ENCODE data around the gene TXNL4B. TPM values are rescaled to one million over a fixed set of nuclear protein-coding genes. Genes with fewer than 3 reads are reported as not detected.

Gene TXNL4B
- total and polyA plus RNA-seq, 3 donors from 2014 or later = 30.9 to 41.1 (median 37.9) TPM

DNA sequence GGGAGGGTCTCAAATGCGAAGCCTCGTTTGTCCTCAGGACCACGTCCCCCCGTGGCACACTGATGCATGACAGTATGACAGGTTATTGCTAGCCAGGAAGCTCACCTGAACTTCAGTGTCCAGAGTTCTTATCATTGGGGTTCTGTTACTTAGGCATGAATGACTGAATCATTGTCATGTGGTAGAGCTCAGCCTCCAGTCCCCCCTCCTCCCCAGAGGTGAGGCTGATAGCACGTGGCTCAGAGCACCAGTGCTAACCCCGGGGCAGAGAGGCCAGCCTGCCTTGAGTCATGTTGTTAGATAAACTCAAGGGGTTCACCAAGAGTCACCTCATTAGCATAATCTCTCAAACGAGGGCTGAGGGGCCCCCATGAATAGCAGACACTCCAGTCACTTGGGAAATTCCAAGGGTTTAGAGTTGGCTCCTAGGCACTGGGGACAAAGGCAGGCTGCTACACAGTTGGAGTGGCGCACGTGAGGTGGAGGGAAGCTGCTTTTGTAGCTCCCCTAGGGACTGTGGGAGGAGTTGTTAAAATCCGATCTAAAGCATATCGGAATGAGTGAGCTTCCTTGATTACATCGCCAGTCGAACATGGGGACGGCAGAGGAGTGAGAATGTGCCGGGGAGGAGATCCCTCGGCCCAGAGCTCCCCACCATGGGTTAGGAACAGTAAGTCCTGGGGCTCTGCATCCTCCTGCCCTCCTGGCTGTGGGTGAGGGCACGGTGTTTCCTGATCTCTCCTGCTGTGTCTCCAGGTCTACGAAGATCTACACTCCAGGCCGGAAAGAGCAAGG lies 18.4 kb upstream of the TXNL4B start:
- intact Hi-C loops (cut with DNase I; ENCODE audit: low total_unique reads) = no loop called here
- peak; percentile 10 for DNase-seq
- Histone ChIP-seq H3K27ac (no peak overlapping the region), H3K36me3 (ENCODE audit: low read depth, missing control alignments) (no peaks in the 10 kb centered on the region), H3K9me3 (no peaks in the 10 kb centered on the region), H3K27me3 (no peaks in the 10 kb centered on the region), H3K4me1 (no peaks in the 10 kb centered on the region), H3K4me3 (no peak overlapping the region)
- TF ChIP-seq POLR2A (IDR thresholded peaks at IDR 0.05) = no peak
- TF ChIP-seq, protein P1, sequence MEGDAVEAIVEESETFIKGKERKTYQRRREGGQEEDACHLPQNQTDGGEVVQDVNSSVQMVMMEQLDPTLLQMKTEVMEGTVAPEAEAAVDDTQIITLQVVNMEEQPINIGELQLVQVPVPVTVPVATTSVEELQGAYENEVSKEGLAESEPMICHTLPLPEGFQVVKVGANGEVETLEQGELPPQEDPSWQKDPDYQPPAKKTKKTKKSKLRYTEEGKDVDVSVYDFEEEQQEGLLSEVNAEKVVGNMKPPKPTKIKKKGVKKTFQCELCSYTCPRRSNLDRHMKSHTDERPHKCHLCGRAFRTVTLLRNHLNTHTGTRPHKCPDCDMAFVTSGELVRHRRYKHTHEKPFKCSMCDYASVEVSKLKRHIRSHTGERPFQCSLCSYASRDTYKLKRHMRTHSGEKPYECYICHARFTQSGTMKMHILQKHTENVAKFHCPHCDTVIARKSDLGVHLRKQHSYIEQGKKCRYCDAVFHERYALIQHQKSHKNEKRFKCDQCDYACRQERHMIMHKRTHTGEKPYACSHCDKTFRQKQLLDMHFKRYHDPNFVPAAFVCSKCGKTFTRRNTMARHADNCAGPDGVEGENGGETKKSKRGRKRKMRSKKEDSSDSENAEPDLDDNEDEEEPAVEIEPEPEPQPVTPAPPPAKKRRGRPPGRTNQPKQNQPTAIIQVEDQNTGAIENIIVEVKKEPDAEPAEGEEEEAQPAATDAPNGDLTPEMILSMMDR (IDR thresholded peaks at IDR 0.05) = no peak
- 83 to 86% methylated on average over 18 to 19 of the region's 19 CpGs for WGBS, 2 donors

DNA sequence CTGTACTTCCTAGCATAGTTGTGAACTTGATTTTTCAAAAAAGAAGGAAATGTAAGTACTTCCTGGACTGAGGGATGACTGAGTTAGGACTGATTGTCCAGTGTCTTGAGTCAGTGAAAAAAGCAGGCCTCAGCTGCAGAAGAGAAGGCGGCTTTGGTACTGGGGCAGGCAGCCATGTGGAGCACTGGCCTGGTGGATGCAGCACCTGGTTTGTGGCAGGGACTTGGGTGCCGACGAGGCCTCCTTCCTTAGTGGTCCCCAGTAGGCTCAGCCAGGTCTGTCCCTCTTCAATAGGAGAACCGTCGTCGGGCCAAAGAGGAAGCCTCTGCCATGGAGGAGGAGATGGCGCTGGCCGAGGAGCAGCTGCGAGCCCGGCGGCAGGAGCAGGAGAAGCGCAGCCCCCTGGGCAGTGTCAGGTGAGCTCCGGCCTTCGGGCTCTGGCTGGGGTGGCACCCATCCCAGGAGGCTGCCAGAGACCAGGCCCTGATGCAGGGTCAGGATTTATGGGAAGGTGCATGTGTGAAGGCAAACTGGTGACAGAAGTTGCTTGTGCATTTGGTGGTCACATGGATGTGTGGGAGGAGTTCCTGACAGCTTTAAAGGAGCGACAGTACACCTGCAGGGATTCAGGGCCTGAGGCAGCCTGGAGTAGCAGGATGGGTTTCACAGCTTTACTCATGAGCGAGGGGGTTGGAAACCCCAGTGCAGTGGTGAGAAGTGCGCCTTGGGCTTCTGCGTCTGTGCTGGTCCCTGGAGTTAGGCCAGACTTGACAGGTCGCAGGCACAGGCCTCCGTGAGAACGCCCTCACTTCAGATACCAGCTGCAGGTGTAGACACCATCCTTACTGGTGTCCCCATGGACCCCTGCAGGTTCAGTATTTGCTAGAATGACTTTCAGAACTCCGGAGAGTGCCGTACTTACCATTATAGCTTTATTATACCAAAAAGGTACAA lies 17.5 kb upstream of the TXNL4B start:
- intact Hi-C loops (cut with DNase I; ENCODE audit: low total_unique reads) = no loop called here
- Histone ChIP-seq H3K4me3 (no peak overlapping the region), H3K27me3 (no peaks in the 10 kb centered on the region), H3K4me1 (no peaks in the 10 kb centered on the region), H3K36me3 (ENCODE audit: low read depth, missing control alignments) (no peaks in the 10 kb centered on the region), H3K27ac (no peak overlapping the region), H3K9me3 (no peaks in the 10 kb centered on the region)
- DNase-seq = no peak
- WGBS, 2 donors = 90 to 93% methylated on average over 22 to 23 of the region's 23 CpGs
- no peak for TF ChIP-seq POLR2A (IDR thresholded peaks at IDR 0.05)
- TF ChIP-seq, protein P1 (IDR thresholded peaks at IDR 0.05) = no peak

DNA sequence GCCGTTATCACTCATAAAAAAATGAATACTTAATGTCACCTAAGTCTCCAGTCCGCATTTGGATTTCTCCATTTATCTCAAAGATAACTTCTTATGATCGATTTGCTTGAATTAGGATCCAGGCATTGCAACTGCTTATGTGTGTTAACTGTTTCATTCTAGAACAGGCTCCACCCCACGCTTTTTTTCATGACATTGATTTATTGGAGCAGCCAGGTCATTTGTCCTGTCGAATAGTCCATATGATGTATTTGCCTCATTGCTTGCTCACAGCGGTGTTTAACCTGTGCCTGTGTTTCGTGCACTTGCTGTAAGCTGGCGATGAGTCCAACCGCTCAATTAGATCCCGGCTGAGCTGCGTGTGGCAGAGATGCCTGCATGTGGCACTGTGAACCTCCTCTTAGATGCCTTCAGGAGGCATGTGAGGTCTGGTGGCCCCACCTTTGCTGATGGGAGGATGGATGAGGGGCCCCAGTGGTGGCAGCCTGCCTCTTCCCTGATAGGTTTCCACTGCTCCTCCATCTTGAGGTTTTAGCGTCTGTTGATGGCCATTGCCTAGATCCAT lies 16.6 kb upstream of the TXNL4B start:
- Histone ChIP-seq H3K36me3 (ENCODE audit: low read depth, missing control alignments) (no peaks in the 10 kb centered on the region), H3K27ac (no peak overlapping the region), H3K9me3 (no peaks in the 10 kb centered on the region), H3K27me3 (no peaks in the 10 kb centered on the region), H3K4me1 (no peaks in the 10 kb centered on the region), H3K4me3 (no peak overlapping the region)
- intact Hi-C loops (cut with DNase I; ENCODE audit: low total_unique reads) = no loop called here
- no peak for DNase-seq
- TF ChIP-seq, protein P1 (IDR thresholded peaks at IDR 0.05) = no peak
- no peak for TF ChIP-seq POLR2A (IDR thresholded peaks at IDR 0.05)
- whole genome bisulfite sequencing, 2 donors = 90 to 91% methylated on average over 12 of the region's 12 CpGs

DNA sequence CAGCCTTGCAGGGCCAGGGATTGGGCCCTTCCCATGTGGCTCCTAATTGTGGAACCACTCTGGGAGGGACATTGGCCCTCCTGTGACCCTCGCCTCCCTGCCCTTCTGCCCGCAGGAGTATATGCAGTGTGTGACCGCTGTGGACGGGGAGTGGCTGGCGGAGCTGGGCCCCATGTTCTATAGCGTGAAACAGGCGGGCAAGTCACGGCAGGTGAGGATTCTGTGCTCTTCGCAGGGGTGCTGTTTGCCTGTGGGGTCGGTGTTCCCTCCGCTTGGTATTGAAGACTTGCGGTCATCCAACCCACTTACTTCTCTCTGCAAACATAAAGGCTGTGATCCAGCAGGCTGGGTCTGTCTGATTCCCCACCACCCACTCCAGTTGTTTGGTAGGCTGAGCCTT lies 15.9 kb upstream of the TXNL4B start:
- no peaks in the 10 kb centered on the region for H3K4me1 ChIP-seq
- no peak overlapping the region for H3K27ac ChIP-seq
- H3K27me3 ChIP-seq = no peaks in the 10 kb centered on the region
- no peak overlapping the region for H3K4me3 ChIP-seq
- H3K36me3 ChIP-seq (ENCODE audit: low read depth, missing control alignments) = no peaks in the 10 kb centered on the region
- DNase-seq = no peak
- 94% methylated on average over 12 of the region's 12 CpGs for WGBS, 2 donors
- intact Hi-C loops (cut with DNase I; ENCODE audit: low total_unique reads) = no loop called here
- TF ChIP-seq, protein P1 (IDR thresholded peaks at IDR 0.05) = no peak
- no peak for TF ChIP-seq POLR2A (IDR thresholded peaks at IDR 0.05)
- H3K9me3 ChIP-seq = no peaks in the 10 kb centered on the region

Data from testis (tissue), 3 donors.